SK-N-SH (cell line): ENCODE results near the gene SERPINA3.

Experiments
- CHD2 ChIP-seq: fragments of 150-350 bp; IDR thresholded peaks from 2 replicates; pipeline ENCODE4 v1.6.1; 2018; ENCODE audit warnings: low read length; ENCODE audit not compliant: partially characterized antibody
- EP300 ChIP-seq, 2 experiments: IDR thresholded peaks; 2 replicates each; pipeline versions ENCODE4 v1.4.0 to v1.6.1; 2012; ENCODE audit warnings: borderline replicate concordance in 1 of 2, low read depth in 1 of 2, low read length in 1 of 2
- GABPA ChIP-seq: IDR thresholded peaks from 2 replicates; pipeline ENCODE4 v1.4.0; 2012; ENCODE audit warnings: low read depth, mild to moderate bottlenecking
- MAX ChIP-seq: IDR thresholded peaks from 2 replicates; pipeline ENCODE4 v1.4.0; 2012; ENCODE audit warnings: low read depth
- MEF2A ChIP-seq: IDR thresholded peaks from 2 replicates; pipeline ENCODE4 v1.4.0; 2012; ENCODE audit warnings: low read depth, borderline replicate concordance
- MXI1 ChIP-seq: IDR thresholded peaks from 2 replicates; pipeline ENCODE4 v1.6.1; 2012; ENCODE audit warnings: mild to moderate bottlenecking, low read depth, low read length, improper control_type of control experiment
- POLR2AphosphoS5 ChIP-seq: IDR thresholded peaks from 2 replicates; pipeline ENCODE4 v1.6.1; 2012; ENCODE audit warnings: low read depth, low read length
- RFX5 ChIP-seq: IDR thresholded peaks from 2 replicates; pipeline ENCODE4 v1.6.1; 2012; ENCODE audit warnings: mild to moderate bottlenecking, improper control_type of control experiment, low read length
- TAF1 ChIP-seq: IDR thresholded peaks from 2 replicates; pipeline ENCODE4 v1.6.1; 2012; ENCODE audit warnings: low read depth, mild to moderate bottlenecking, low read length, moderate library complexity, borderline replicate concordance
- USF1 ChIP-seq: IDR thresholded peaks from 2 replicates; pipeline ENCODE4 v1.4.0; 2012; ENCODE audit warnings: low read depth, borderline replicate concordance
- TF ChIP-seq, protein P1 (sequence below): fragments of 200-600 bp; sonication (generic); IDR thresholded peaks from 2 replicates; pipeline ENCODE4 v1.6.1; 2017; ENCODE audit warnings: antibody characterized with exemption, mild to moderate bottlenecking, moderate library complexity

DNA sequence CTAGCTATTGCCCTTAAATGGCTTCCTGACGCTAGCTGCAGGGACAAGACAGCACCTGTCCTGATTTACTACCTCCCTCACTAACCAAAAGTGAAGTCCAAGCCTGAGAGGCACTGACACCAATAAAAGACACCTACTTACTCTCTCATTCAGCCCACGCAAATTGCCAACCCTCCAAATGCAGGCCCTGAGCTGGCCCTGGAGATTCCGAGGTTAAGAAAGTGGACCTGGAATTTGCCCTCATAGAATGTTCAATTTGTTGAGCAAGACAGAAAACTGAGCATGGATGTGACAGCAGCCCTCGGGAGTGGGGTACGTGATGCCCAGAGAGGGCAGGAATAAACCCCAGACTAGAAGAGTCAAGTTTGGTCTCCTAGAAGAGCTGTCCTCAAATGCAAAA is 16.4 kb downstream of the SERPINA3 start:
- TF ChIP-seq POLR2AphosphoS5 (no peak), EP300 (IDR thresholded peaks at IDR 0.05; ENCODE audit: borderline replicate concordance in 1 of 2, low read depth in 1 of 2, low read length in 1 of 2) (no peak), GABPA (no peak), RFX5 (no peak), MAX (no peak), USF1 (no peak), CHD2 (no peak), MEF2A (no peak), TAF1 (no peak), MXI1 (no peak)
- TF ChIP-seq, protein P1, sequence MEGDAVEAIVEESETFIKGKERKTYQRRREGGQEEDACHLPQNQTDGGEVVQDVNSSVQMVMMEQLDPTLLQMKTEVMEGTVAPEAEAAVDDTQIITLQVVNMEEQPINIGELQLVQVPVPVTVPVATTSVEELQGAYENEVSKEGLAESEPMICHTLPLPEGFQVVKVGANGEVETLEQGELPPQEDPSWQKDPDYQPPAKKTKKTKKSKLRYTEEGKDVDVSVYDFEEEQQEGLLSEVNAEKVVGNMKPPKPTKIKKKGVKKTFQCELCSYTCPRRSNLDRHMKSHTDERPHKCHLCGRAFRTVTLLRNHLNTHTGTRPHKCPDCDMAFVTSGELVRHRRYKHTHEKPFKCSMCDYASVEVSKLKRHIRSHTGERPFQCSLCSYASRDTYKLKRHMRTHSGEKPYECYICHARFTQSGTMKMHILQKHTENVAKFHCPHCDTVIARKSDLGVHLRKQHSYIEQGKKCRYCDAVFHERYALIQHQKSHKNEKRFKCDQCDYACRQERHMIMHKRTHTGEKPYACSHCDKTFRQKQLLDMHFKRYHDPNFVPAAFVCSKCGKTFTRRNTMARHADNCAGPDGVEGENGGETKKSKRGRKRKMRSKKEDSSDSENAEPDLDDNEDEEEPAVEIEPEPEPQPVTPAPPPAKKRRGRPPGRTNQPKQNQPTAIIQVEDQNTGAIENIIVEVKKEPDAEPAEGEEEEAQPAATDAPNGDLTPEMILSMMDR, result no peak
